K562 (cell line): ENCODE data around the gene ZNF562. TPM values are rescaled to one million over a fixed set of nuclear protein-coding genes. Genes with fewer than 3 reads are reported as not detected.

ENCODE experiments used
- ATAC-seq: fragments of 200-7000 bp; cut with Tn5 transposase; 3 replicates; pipeline ENCODE4 v1.9.1; 2020; ENCODE audit warnings: moderate library complexity
- BruUV-seq: library from RNA; stranded (reverse); fragments of 400-500 nt; replicated peaks from 2 replicates; lab custom pipeline; 2021; lab: Mats Ljungman, UMichigan
- CTCF ChIA-PET: fragments of 300-600 bp; formaldehyde crosslinking; extraction: SDS; loops from one replicate; lab custom pipeline; 2021; ENCODE audit warnings: low intra/inter-chr PET ratio; lab: Yijun Ruan, JAX
- POLR2A ChIA-PET: fragments of 300-600, 350-650 bp; sonication (Branson Sonifier 250); formaldehyde crosslinking; extraction: SDS; loops from one replicate; lab custom pipeline; 2021; ENCODE audit warnings: antibody characterized with exemption, inconsistent platforms; lab: Yijun Ruan, JAX
- DNase-seq, 4 experiments: peaks; one replicate each; pipeline versions ENCODE4 v3.0.0 to v3.0.0-alpha.2; 2011 to 2018; ENCODE audit warnings: low spot score in 3 of 4, mixed read lengths in 3 of 4; ENCODE audit errors: extremely low read depth in 1 of 4
- FAIRE-seq: peaks from 2 replicates; lab custom pipeline; 2011; peaks lifted over from hg19 to GRCh38; lab: Jason Lieb, UNC
- H2AFZ ChIP-seq: 2 replicates; pipeline ENCODE4 v1.6.0; 2011; ENCODE audit warnings: low read depth, low read length, control low read depth, inconsistent platforms
- H3K27ac ChIP-seq: fragments of 200-600 bp; 3 replicates; pipeline ENCODE4 v1.8.0; 2011; ENCODE audit warnings: low read depth, mild to moderate bottlenecking, control low read depth, inconsistent platforms, low read length, moderate library complexity, mixed read lengths; ENCODE audit errors: extremely low read depth
- H3K27me3 ChIP-seq, 2 experiments: fragments of 300-600 bp in 1 of 2; 2 replicates in 1 of 2; 3 replicates in 1 of 2; pipeline versions ENCODE4 v1.6.0 to v1.8.0; 2011; ENCODE audit warnings: inconsistent platforms in 2 of 2, low read length in 2 of 2, mild to moderate bottlenecking in 1 of 2, mixed read lengths in 1 of 2, moderate library complexity in 1 of 2; ENCODE audit not compliant: control insufficient read depth in 2 of 2, insufficient read depth in 2 of 2
- H3K36me3 ChIP-seq: fragments of 300-600 bp; 3 replicates; pipeline ENCODE4 v1.8.0; 2011; ENCODE audit warnings: mild to moderate bottlenecking, low read length, inconsistent platforms; ENCODE audit not compliant: control insufficient read depth, insufficient read depth
- H3K4me1 ChIP-seq, 2 experiments: fragments of 200-600 bp in 1 of 2; replicated peaks in 1 of 2; 2 replicates in 1 of 2; 3 replicates in 1 of 2; pipeline versions ENCODE4 v1.5.1 to v1.8.0; 2011; ENCODE audit warnings: inconsistent platforms in 2 of 2, low read length in 2 of 2, mild to moderate bottlenecking in 1 of 2, mixed read lengths in 1 of 2, moderate library complexity in 1 of 2; ENCODE audit not compliant: control insufficient read depth in 2 of 2, insufficient read depth in 2 of 2
- H3K4me2 ChIP-seq: 2 replicates; pipeline ENCODE4 v1.6.1; 2011; ENCODE audit warnings: low read length, control low read depth, inconsistent platforms, mixed read lengths; ENCODE audit not compliant: insufficient read depth
- H3K4me3 ChIP-seq: fragments of 200-600 bp; sonication (generic), shearing (Covaris generic); 2 replicates; pipeline ENCODE4 v1.5.1; 2016; ENCODE audit warnings: control low read depth, inconsistent platforms
- H3K79me2 ChIP-seq: fragments of 200-600 bp; 3 replicates; pipeline ENCODE4 v1.8.0; 2011; ENCODE audit warnings: low read length, inconsistent platforms; ENCODE audit not compliant: control insufficient read depth, insufficient read depth
- H3K9ac ChIP-seq, 2 experiments: 2 replicates each; pipeline versions ENCODE4 v1.6.0 to v1.6.1; 2011; ENCODE audit warnings: low read depth in 2 of 2, low read length in 2 of 2, control low read depth in 1 of 2, inconsistent platforms in 1 of 2, mild to moderate bottlenecking in 1 of 2, mixed read lengths in 1 of 2; ENCODE audit not compliant: insufficient read depth in 1 of 2
- H3K9me1 ChIP-seq: one replicate; pipeline ENCODE4 v1.6.0; 2011; ENCODE audit warnings: inconsistent platforms, mild to moderate bottlenecking, low read length, moderate library complexity; ENCODE audit not compliant: control insufficient read depth, insufficient read depth
- H3K9me3 ChIP-seq: replicated peaks from 2 replicates; pipeline ENCODE4 v1.5.1; 2011; ENCODE audit warnings: low read depth, low read length, inconsistent platforms; ENCODE audit not compliant: control insufficient read depth, insufficient read depth
- H4K20me1 ChIP-seq: replicated peaks from 2 replicates; pipeline ENCODE4 v1.6.1; 2011; ENCODE audit warnings: low read length, inconsistent platforms, mixed read lengths; ENCODE audit not compliant: control insufficient read depth, insufficient read depth
- BMI1 ChIP-seq: fragments of 150-350 bp; IDR thresholded peaks from 2 replicates; pipeline ENCODE4 v1.6.1; 2014; ENCODE audit warnings: low read length
- COPS2 ChIP-seq: fragments of 450-650 bp; conservative IDR thresholded peaks from 2 replicates; pipeline ENCODE4 v1.6.1; 2016; ENCODE audit warnings: mild to moderate bottlenecking, moderate library complexity
- CTBP1 ChIP-seq: fragments of 450-650 bp; IDR thresholded peaks from 2 replicates; pipeline ENCODE4 v1.6.1; 2016; ENCODE audit warnings: borderline replicate concordance
- ILK ChIP-seq: fragments of 450-650 bp; IDR thresholded peaks from 2 replicates; pipeline ENCODE4 v1.6.1; 2016; ENCODE audit warnings: missing genetic modification characterization, low read depth, mild to moderate bottlenecking, missing compliant biosample characterization, moderate library complexity, borderline replicate concordance
- KDM5B ChIP-seq: fragments of 200-600 bp; sonication (generic); IDR thresholded peaks from 2 replicates; pipeline ENCODE4 v1.6.1; 2012; ENCODE audit warnings: low read depth, mild to moderate bottlenecking, moderate library complexity, low read length, control low read depth, inconsistent platforms; ENCODE audit not compliant: insufficient replicate concordance
- MCM3 ChIP-seq: fragments of 450-650 bp; IDR thresholded peaks from 2 replicates; pipeline ENCODE4 v1.6.1; 2016
- NEUROD1 ChIP-seq: fragments of 150-350 bp; IDR thresholded peaks from 2 replicates; pipeline ENCODE4 v1.6.1; 2014; ENCODE audit warnings: borderline replicate concordance, low read length, low read depth; ENCODE audit not compliant: partially characterized antibody
- TEAD1 ChIP-seq, 2 experiments: fragments of 450-650 bp in 1 of 2; sonication (generic) in 1 of 2; formaldehyde crosslinking; IDR thresholded peaks; 2 replicates each; pipeline versions ENCODE4 v1.4.0 to v1.8.0; 2020 to 2022; ENCODE audit warnings: mild to moderate bottlenecking in 2 of 2, missing genetic modification reagents in 1 of 2
- WGBS: fragments of 100-300 bp; shearing (Covaris generic); methylation state at CpG from one replicate; pipeline ENCODE4 v1.1.6; 2016; ENCODE audit warnings: low coverage, mixed read lengths; ENCODE audit not compliant: insufficient coverage; ENCODE audit errors: missing lambda C conversion rate; 5-methylcytosine and 5-hydroxymethylcytosine counted together
- in situ Hi-C: fragments of 300-500 bp; cut with MboI; formaldehyde crosslinking; loops from 4 replicates; pipeline ENCODE4 v1.15.0; 2018; ENCODE audit warnings: inconsistent platforms, mixed read lengths
- intact Hi-C: fragments of 100-400 bp; cut with micrococcal nuclease; formaldehyde crosslinking; loops from 2 replicates; pipeline ENCODE4 v1.14.2; 2022
- polyA plus RNA-seq, 8 experiments: library from polyadenylated mRNA; depleted of rRNA in 4 of 8; stranded (reverse) in 5 of 8; unstranded in 3 of 8; fragments of >200 nt; fragmentation: Nextera tagmentation in 2 of 8; fragmentation: Illumina TruSeq in 1 of 8; extraction: Ambion mirVana in 2 of 8; extraction: Trizol in 1 of 8; gene quantifications; 2 replicates each; pipeline versions ENCODE4 v1.2.1 to v1.2.3, GENCODE V29; 2011 to 2014; ENCODE audit warnings: inconsistent platforms in 1 of 8, missing spikeins in 1 of 8
- total RNA-seq, 7 experiments: library from RNA; depleted of rRNA in 6 of 7; stranded (reverse); fragments of >200 nt in 6 of 7; fragmentation: Illumina TruSeq in 2 of 7; extraction: Trizol in 2 of 7; gene quantifications; 2 replicates each; pipeline versions ENCODE4 v1.2.1 to v1.2.3, GENCODE V29; 2011 to 2021; ENCODE audit warnings: low replicate concordance in 1 of 7

The ZNF562 gene
- total and polyA plus RNA-seq, 9 of the 15 experiments (the other 6 are each of a cell fraction or from before 2014, with no cell fraction given) = 11.8 to 46.9 (median 20.8) TPM

DNA sequence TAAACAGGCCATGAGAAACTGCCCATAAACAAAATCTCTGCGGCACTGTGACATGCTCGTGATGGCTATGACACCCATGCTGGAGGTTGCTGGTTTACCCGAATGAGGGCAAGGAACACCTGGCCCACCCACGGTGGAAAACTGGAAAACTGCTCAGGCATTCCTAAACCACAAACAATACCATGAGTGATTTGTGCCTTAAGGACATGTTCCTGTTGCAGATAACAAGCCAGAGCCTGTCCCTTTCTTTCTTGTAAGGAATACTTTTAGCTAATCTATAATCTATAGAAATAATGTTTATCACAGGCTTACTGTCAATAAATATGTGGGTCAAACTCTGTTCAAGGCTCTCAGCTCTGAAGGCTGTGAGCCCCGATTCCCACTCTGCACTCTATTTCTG is 66.0 kb downstream of the ZNF562 start:
- Histone ChIP-seq H3K36me3 (peaks cover 46% of the 10 kb centered on the region), H3K79me2 (no peaks in the 10 kb centered on the region), H3K4me3 (no peak overlapping the region)
- TF ChIP-seq ILK (tag) (no peak), NEUROD1 (no peak), BMI1 (no peak), MCM3 (no peak), TEAD1 (CRISPR knock-in tag; IDR thresholded peaks at IDR 0.05) (no peak), CTBP1 (no peak), COPS2 (no peak), KDM5B (no peak)
- TF ChIP-seq, all 486 proteins: peak for 0
- Histone ChIP-seq H3K4me2 (no peak overlapping the region), H2AFZ (no peak overlapping the region), H3K9me3 (peaks cover 18% of the 10 kb centered on the region), H3K27me3 (no peaks in the 10 kb centered on the region), H3K27ac (no peak overlapping the region), H3K4me1 (no peaks in the 10 kb centered on the region), H4K20me1 (no peaks in the 10 kb centered on the region), H3K9ac (no peak overlapping the region), H3K9me1 (no peaks in the 10 kb centered on the region)
- intact Hi-C loops (no loop called here), in situ Hi-C loops (no loop called here)
- CTCF ChIA-PET = no interaction called here
- FAIRE-seq (no peak), DNase-seq (no peak), ATAC-seq (no peak)
- no TSS peak for BruUV-seq
- POLR2A ChIA-PET = interaction anchor here (1.1 to 1.4 kb wide), 2 partner anchors 9 to 398 kb away, joined by 3 to 4 read pairs; no protein-coding TSS in a partner anchor
- 90% methylated on average over 5 of the region's 5 CpGs for WGBS
